ENCODE data around the gene DYNLT2B. TPM values are rescaled to one million over a fixed set of nuclear protein-coding genes. Genes with fewer than 3 reads are reported as not detected.
"Not testable (repeated sequence)": the region's sequence is repeated elsewhere in the genome, so short reads cannot be mapped to it uniquely, and the experiment has no call there.

Gene DYNLT2B
- total RNA-seq, 2 donors from 2014 or later: 18.9 to 20.4 TPM

DNA sequence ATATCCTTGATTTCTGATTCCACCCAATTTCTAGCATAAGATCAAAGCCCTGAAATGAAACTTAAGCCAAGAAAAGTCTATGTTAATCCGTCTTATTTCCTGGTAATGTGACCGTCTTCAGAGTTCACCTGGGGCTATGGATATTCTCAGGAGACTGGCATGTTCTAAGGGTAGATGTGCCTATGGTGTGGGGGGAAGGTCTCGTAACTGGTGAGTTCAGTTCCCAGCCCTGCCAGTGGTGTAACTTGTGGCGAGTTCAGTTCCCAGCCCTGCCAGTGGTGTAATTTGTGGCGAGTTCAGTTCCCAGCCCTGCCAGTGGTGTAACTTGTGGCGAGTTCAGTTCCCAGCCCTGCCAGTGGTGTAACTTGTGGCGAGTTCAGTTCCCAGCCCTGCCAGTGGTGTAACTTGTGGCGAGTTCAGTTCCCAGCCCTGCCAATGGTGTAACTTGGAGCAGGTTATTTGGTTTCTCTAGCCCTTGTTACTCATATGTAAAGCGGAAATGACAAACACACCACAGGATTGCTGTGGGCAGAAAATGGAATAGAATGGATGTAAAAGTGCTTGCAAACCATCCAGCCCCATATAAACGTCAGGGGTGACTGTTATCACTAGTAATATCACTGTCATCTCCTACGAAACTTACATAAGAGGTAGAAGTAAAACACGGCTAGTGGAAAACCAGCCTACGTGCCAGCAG, 71.3 kb downstream of the DYNLT2B start:
- Mint-ChIP-seq H3K36me3 (ENCODE audit: insufficient read depth in 2 of 2) (peaks cover 2 to 6% of the 10 kb centered on the region in 2 donors), H3K27me3 (ENCODE audit: low read depth) (no peaks in the 10 kb centered on the region), H3K9me3 (no peaks in the 10 kb centered on the region), H3K4me1 (ENCODE audit: low read depth) (no peaks in the 10 kb centered on the region), H3K4me3 (no peak overlapping the region), H3K27ac (no peak overlapping the region)
- peak; percentile 44 to 84 for ATAC-seq (replicated peaks in 1 of 2)
- DNase-seq: peak in 1 of 2 donors; percentile 11

GRCh38 chr3:196244166-196244565, 73.9 kb downstream of the DYNLT2B start:
- ATAC-seq (replicated peaks in 1 of 2); H3K27me3 Mint-ChIP-seq (ENCODE audit: low read depth); H3K36me3 Mint-ChIP-seq (ENCODE audit: insufficient read depth in 2 of 2); H3K9me3 Mint-ChIP-seq; H3K4me3 Mint-ChIP-seq; H3K27ac Mint-ChIP-seq; DNase-seq; H3K4me1 Mint-ChIP-seq (ENCODE audit: low read depth): not testable (repeated sequence)

DNA sequence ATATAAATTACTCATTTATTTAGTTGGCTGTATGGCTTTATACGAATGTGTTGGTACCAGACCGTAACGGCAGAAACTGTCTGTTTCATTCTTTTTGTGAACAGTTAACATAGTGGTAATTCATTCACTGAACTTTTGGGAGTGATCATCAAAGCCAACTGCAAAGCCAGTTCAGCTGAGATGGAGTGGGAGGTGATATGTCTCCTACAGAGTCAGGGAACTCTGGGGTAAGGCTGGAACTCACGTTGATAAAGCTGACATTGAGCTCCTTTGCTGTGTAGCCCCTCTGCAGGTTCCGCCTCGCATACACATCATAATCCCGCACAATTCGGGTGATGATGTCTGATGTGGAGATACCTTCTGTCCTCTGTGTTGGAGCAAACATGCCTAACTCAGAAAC, 76.3 kb downstream of the DYNLT2B start:
- no peaks in the 10 kb centered on the region for H3K27me3 Mint-ChIP-seq (ENCODE audit: low read depth)
- ATAC-seq (replicated peaks in 1 of 2) (no peak), DNase-seq (no peak)
- peaks cover 4% of the 10 kb centered on the region for H3K4me1 Mint-ChIP-seq (ENCODE audit: low read depth)
- no peak overlapping the region for H3K27ac Mint-ChIP-seq
- peaks cover 2 to 10% of the 10 kb centered on the region in 2 donors for H3K36me3 Mint-ChIP-seq (ENCODE audit: insufficient read depth in 2 of 2)
- H3K9me3 Mint-ChIP-seq: no peaks in the 10 kb centered on the region
- H3K4me3 Mint-ChIP-seq: no peak overlapping the region

Other genes with a start within 250 kb of the DYNLT2B start
- 100 to 1,000 TPM; 164 to 174 TPM for gene TFRC, start 236.2 kb downstream of the DYNLT2B start, total RNA-seq
- not detected for gene ZDHHC19, start 106.8 kb downstream of the DYNLT2B start, total RNA-seq
- gene SLC51A, start 101.7 kb downstream of the DYNLT2B start, total RNA-seq: not detected
- gene PCYT1A, start 30.5 kb downstream of the DYNLT2B start, total RNA-seq: 10 to 100 TPM; 52.0 to 56.9 TPM
- gene TM4SF19, start 20.1 kb upstream of the DYNLT2B start, total RNA-seq: not detected
- 10 to 100 TPM; 77.3 to 89.6 TPM for gene UBXN7, start 114.2 kb upstream of the DYNLT2B start, total RNA-seq
- gene RNF168, start 185.5 kb upstream of the DYNLT2B start, total RNA-seq: 10 to 100 TPM; 32.0 to 37.7 TPM
- not detected for gene SMCO1, start 197.1 kb upstream of the DYNLT2B start, total RNA-seq

Data from activated T-cell treated with anti-CD3 and anti-CD28 coated beads, Interleukin-2, amount 50 U/mL, for 72 hours (primary cell).